CD4-positive, alpha-beta T cell treated with Interleukin-2 at 100 ng/mL for 4 hours (primary cell): ENCODE measurements around the gene SOX1.

Experiments used
- DNase-seq: peaks from one replicate; pipeline ENCODE4 v3.0.0-alpha.2; 2020; ENCODE audit warnings: low spot score

SOX1 gene

GRCh38 chr13:112067116-112067741, at the start of gene SOX1:
SOX1 (plus strand) TSS chr13:112067149; CDS start chr13:112067659, 510 bp downstream.
- DNase-seq: no peak

GRCh38 chr13:112024577-112024976, 42.4 kb upstream of the SOX1 start:
- no peak for DNase-seq

- no peak for DNase-seq
Observed at GRCh38 chr13:112027250-112027649, 39.7 kb upstream of the SOX1 start.

GRCh38 chr13:112028481-112028880, 38.5 kb upstream of the SOX1 start:
- DNase-seq: no peak

- DNase-seq: no peak
Observed at GRCh38 chr13:112029143-112029542, 37.8 kb upstream of the SOX1 start.

- DNase-seq: no peak
Observed at GRCh38 chr13:112032186-112032993, 34.6 kb upstream of the SOX1 start.

GRCh38 chr13:112034231-112034630, 32.7 kb upstream of the SOX1 start:
- DNase-seq: no peak

- no peak for DNase-seq
Observed at GRCh38 chr13:112034846-112035245, 32.1 kb upstream of the SOX1 start.

GRCh38 chr13:112042496-112042895, 24.5 kb upstream of the SOX1 start:
- DNase-seq: no peak

- DNase-seq: no peak
Observed at GRCh38 chr13:112052213-112052612, 14.7 kb upstream of the SOX1 start.

- no peak for DNase-seq
Observed at GRCh38 chr13:112053167-112053743, 13.7 kb upstream of the SOX1 start.

- no peak for DNase-seq
Observed at GRCh38 chr13:112053744-112054615, 13.0 kb upstream of the SOX1 start.

GRCh38 chr13:112054616-112055015, 12.3 kb upstream of the SOX1 start:
- no peak for DNase-seq

GRCh38 chr13:112055036-112055914, 11.7 kb upstream of the SOX1 start:
- no peak for DNase-seq

GRCh38 chr13:112055915-112056269, 11.1 kb upstream of the SOX1 start:
- DNase-seq: no peak

- no peak for DNase-seq
Observed at GRCh38 chr13:112056284-112056727, 10.6 kb upstream of the SOX1 start.

- DNase-seq: no peak
Observed at GRCh38 chr13:112056739-112057438, 10.1 kb upstream of the SOX1 start.

GRCh38 chr13:112057439-112057735, 9.6 kb upstream of the SOX1 start:
- no peak for DNase-seq

- DNase-seq: no peak
Observed at GRCh38 chr13:112057736-112058518, 9.0 kb upstream of the SOX1 start.

GRCh38 chr13:112058519-112058873, 8.5 kb upstream of the SOX1 start:
- DNase-seq: no peak
